ENCODE measurements around the gene LRSAM1.

Gene LRSAM1

GRCh38 chr9:127519301-127520166 lies 68.2 kb downstream of the LRSAM1 start:
- peak; percentile 47 for DNase-seq

- DNase-seq, result no peak
Measured at GRCh38 chr9:127520941-127521918, 69.9 kb downstream of the LRSAM1 start.

DNA sequence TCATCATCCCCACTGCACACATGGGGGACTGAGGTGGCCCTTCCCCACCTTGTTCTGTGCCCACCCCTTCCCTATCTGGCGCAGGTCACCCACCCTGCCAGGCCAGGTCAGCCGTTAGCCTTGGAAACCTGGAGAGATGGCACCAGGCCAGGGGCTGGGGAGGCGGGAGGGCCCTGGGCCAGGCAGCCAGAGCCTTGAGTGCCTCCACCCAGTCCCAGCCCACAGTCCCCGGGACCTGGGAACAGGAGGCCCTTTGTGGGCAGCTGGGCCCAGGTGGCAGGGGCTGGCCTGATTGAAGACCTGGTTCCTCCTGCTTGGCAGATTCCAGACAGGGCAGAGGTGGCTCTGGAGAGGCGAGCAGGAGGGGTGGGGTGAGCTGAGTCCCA lies 70.6 kb downstream of the LRSAM1 start:
- no peak for DNase-seq

GRCh38 chr9:127522727-127523126 lies 71.4 kb downstream of the LRSAM1 start:
- DNase-seq, result no peak

DNA sequence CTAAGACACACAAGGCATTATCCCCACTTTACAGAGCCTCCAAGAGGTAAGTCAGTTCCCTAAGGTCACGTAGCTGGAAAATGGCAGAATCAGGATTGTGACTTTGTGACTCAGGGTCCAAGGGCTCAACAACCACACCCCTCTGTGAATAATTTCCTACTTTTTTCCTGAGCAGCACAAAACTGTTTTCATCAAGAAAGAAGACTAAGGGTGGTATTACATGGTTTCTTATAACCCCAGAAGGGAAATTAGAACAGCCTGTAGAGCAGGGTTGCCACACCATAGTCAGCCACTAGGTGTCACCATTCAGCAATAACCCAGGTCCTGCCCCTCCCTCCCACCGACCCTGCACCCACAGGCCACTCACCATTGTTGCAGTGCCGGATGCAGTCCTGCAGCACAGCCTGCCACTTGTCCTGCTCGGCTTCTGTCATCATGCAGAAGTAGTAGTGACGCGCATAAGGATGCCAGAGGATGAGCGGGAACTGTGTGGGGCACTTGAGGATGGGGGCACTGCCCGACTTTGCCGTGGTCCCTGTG lies 72.1 kb downstream of the LRSAM1 start:
- DNase-seq, result peak; percentile 44

- DNase-seq, result no peak
Measured at GRCh38 chr9:127524373-127524772, 73.1 kb downstream of the LRSAM1 start.

- peak; percentile 17 for DNase-seq
Measured at GRCh38 chr9:127525401-127526188, 74.3 kb downstream of the LRSAM1 start.

GRCh38 chr9:127526655-127527559 lies 75.6 kb downstream of the LRSAM1 start:
- no peak for DNase-seq

DNA sequence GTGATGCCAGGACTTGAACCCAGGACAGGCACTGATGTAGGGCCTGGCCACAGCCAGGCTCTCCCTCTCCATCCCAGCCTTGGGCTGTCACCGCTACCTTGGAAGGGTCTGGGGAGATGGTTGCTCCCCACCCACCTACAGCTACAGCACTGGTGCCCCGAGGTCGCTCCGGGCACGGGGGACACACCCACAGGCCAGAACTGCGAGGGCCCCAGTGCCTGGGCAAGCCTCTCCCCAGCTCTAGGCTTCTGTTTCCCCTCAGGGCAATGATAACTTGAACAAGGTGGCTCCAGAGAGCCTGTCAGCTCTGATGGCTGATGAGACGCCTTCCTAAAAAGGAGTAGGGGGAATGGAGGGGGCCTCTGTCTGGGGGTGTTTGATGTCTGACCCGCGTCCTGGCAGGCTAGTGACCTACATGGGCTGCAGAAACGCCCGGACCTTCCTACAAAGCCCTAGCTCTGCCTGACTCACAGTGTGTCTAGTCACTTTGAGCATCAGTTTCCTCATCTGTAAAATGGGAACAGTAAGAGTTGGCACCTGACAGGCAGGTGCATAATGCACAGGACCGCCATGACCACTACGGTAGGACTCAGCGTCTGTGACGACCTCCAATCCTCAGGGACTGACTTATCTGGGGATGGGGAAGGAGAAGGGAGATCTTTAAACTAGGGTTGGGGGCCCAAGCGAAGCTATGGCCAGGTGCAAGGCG lies 76.4 kb downstream of the LRSAM1 start:
- DNase-seq, result no peak

GRCh38 chr9:127528422-127529251 lies 77.3 kb downstream of the LRSAM1 start:
- no peak for DNase-seq

- no peak for DNase-seq
Measured at GRCh38 chr9:127529671-127530070, 78.4 kb downstream of the LRSAM1 start.

- DNase-seq, result no peak
Measured at GRCh38 chr9:127530206-127530941, 79.1 kb downstream of the LRSAM1 start.

DNA sequence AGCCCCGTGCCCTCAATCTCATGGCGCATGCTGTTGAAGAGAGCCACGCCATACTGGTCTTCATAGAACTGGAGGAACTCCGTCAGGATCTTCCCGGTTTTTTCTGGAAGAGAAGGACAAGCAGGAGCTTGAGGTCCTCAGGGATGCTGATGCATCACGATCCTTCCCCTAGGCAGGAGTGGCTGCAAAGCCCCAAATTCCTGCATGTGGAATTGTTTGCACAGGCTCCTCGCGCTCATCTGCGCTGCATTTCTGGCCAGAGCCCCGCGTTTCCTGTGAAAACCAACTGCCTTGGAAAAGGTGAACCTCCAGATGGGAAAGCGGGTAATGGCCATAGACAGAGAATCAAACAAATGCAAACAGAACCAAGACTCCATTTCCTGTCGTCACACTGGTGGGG lies 80.4 kb downstream of the LRSAM1 start:
- no peak for DNase-seq

DNA sequence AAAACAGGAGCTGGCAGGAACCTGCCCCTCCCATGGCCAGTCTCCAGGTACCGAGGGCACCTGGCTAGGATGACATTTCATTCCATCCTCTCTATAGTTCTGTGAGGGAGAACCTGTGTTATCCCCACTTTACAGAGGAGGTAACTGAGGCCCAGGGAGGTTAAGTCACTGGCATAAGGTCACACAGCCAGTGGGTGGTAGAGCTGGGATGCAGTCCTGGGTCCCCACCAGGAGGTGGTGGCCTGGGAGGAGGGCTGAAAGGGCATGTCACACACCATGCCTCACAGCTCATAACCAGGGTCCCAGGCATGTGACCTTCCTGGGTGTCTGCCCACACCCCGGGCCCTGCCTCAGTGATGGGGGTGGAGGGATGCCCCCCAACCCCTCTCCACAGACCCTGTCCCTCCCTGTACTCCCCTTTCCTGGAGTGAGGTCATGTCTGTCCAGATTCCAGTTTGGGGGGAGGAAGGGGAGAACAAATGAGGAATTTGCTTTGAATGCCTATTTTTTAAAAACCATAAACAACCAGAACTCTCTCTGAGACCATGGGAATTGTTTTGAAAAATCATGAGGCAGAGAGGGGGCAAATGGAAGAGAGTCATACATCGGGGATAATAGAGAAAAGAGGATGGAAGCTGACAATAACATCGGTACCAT lies 83.1 kb downstream of the LRSAM1 start:
- DNase-seq, result no peak

DNA sequence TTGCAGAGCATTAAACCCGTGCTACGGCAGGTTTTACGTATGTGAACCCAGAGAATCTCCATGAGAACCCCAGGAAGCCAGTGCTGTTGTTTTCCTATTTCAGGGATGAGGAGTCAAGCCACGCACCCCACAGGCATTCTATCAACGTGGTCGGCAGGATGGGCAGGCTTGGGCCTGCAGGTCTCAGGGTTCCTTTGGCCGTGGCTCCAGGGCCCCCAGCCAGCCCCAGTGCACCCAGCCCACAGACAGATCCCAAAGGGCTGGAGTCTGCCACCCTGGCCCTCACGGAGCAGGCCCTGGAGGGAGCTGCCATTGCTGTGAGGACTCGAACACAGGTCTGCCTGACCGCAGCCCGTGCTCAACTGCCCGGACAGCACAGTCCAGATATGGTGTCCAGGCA lies 83.6 kb downstream of the LRSAM1 start:
- no peak for DNase-seq

DNA sequence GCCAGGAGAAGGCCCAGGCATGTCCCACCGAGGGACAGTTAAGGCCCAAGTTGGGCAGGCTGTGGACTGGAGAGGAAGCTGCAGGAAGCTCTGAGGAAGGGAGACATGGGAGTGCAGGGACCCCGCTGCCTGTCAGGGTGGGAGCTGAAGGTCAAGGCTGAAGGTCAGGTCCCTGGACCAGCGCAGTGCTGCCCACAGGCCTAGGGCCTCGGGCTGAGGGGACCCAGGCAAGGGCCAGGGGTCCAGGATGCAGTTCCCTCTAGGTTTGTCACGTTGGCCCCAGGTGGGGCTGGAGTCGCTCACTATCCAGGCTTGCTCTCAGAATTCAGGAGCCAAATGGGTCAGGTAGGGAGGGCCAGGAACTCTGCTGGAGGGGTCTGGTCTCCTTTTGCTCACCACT lies 84.1 kb downstream of the LRSAM1 start:
- no peak for DNase-seq

GRCh38 chr9:127535834-127536233 lies 84.5 kb downstream of the LRSAM1 start:
- DNase-seq, result no peak

DNA sequence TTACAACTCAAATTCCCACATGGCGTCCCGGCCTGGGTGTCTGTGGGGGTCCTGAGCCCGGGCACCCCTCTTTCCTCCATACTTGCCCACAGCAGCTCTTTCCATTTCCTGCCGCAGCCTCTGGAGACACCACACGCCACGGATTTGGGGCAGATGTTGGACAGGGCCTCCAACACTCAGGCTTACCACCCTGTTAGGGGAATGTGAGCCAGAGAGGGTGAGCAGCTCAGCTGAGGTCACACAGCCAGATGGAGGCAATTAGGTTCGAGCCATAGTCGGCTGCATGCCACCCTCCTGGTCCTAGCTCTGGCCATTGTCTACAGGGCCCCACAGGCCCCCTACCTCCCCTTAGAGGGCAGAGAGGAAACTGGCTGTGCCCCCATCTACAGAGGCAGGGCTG lies 85.2 kb downstream of the LRSAM1 start:
- no peak for DNase-seq

DNA sequence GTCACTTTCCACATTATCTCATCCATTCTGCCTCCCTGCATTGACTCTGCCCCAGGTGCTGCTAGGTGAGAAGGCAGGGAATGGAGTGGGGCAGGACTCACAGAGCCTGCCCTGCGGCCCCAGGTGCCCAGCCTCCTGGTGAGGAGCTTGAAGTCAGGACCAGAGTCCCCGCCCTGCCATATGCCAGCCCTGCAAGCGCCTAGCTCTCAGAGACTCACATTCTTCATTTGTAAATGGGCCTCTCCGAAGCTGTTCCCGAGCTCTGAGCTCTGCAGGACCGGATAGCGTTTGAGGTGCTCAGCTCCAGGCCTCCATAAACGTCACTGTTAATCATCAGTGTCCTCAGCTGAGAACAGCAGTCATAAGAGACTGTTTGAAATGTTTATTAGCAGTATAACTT lies 85.7 kb downstream of the LRSAM1 start:
- DNase-seq, result no peak

Data from stimulated activated CD4-positive, alpha-beta T cell treated with anti-CD3 and anti-CD28 coated beads, Interleukin-15, amount 100 ng/mL, for 24 hours (primary cell).